Activated T-cell treated with anti-CD3 and anti-CD28 coated beads, Interleukin-2, amount 50 U/mL, for 72 hours (primary cell): ENCODE data around the gene SOX14. TPM values are rescaled to one million over a fixed set of nuclear protein-coding genes. Genes with fewer than 3 reads are reported as not detected.

Experiments
- total RNA-seq, 2 donors: library from RNA; stranded (reverse); gene quantifications; one replicate each; pipeline ENCODE4 v1.2.3, GENCODE V29; 2022

The SOX14 gene
- total RNA-seq, 2 donors from 2014 or later = not detected

Other genes with a start within 250 kb of the SOX14 start
- not detected for gene CLDN18, start 245.8 kb downstream of the SOX14 start, total RNA-seq